HG02610 (cell line): ENCODE data around the gene TOE1.
"Not testable (repeated sequence)": the region's sequence is repeated elsewhere in the genome, so short reads cannot be mapped to it uniquely, and the experiment has no call there.

Source experiments
- ATAC-seq: cut with Tn5 transposase; IDR thresholded peaks from one replicate; pipeline ENCODE4 v1.9.1; 2021; ENCODE audit warnings: mild to moderate bottlenecking, moderate library complexity; ENCODE audit not compliant: unreplicated experiment

The TOE1 gene

GRCh38 chr1:45339789-45340558 lies at the start of gene TOE1, which contains the start of gene MUTYH:
TSS of gene TOE1 (plus strand) at chr1:45340170. CDS start at chr1:45340253, 83 bp downstream.
TSS of gene MUTYH (minus strand) at chr1:45340440. CDS start at chr1:45334505, 5,935 bp downstream.
- ATAC-seq, result peak; percentile 80

- not testable (repeated sequence) for ATAC-seq
Measured at GRCh38 chr1:45291002-45291401, 49.0 kb upstream of the TOE1 start.

GRCh38 chr1:45291716-45292115 lies 48.3 kb upstream of the TOE1 start:
- no peak for ATAC-seq

GRCh38 chr1:45297666-45298356 lies 42.2 kb upstream of the TOE1 start:
- ATAC-seq, result no peak

GRCh38 chr1:45299296-45299695 lies 40.7 kb upstream of the TOE1 start:
- no peak for ATAC-seq

- no peak for ATAC-seq
Measured at GRCh38 chr1:45299981-45300668, 39.8 kb upstream of the TOE1 start.

GRCh38 chr1:45300669-45300997 lies 39.3 kb upstream of the TOE1 start:
- ATAC-seq, result no peak

GRCh38 chr1:45302505-45303150 lies 37.3 kb upstream of the TOE1 start:
- no peak for ATAC-seq

GRCh38 chr1:45303520-45304310 lies 36.3 kb upstream of the TOE1 start:
- ATAC-seq, result peak; percentile 70

GRCh38 chr1:45304311-45305081 lies 35.5 kb upstream of the TOE1 start:
- ATAC-seq, result peak; percentile 5

GRCh38 chr1:45305231-45305630 lies 34.7 kb upstream of the TOE1 start:
- ATAC-seq, result no peak

GRCh38 chr1:45306319-45306718 lies 33.7 kb upstream of the TOE1 start:
- peak; percentile 29 for ATAC-seq

- no peak for ATAC-seq
Measured at GRCh38 chr1:45306905-45307304, 33.1 kb upstream of the TOE1 start.

GRCh38 chr1:45314266-45314665 lies 25.7 kb upstream of the TOE1 start:
- no peak for ATAC-seq

GRCh38 chr1:45317166-45317565 lies 22.8 kb upstream of the TOE1 start:
- ATAC-seq, result no peak

GRCh38 chr1:45319761-45320160 lies 20.2 kb upstream of the TOE1 start:
- ATAC-seq, result no peak

GRCh38 chr1:45321444-45321843 lies 18.5 kb upstream of the TOE1 start:
- no peak for ATAC-seq

- no peak for ATAC-seq
Measured at GRCh38 chr1:45322486-45323040, 17.4 kb upstream of the TOE1 start.

- no peak for ATAC-seq
Measured at GRCh38 chr1:45325851-45326506, 14.0 kb upstream of the TOE1 start.
